ENCODE data around the gene CCDC160. TPM values are rescaled to one million over a fixed set of nuclear protein-coding genes. Genes with fewer than 3 reads are reported as not detected.
A peak's percentile ranks its signal among the peaks of the same experiment; 100 is the strongest.
"Not testable (repeated sequence)": the region's sequence is repeated elsewhere in the genome, so short reads cannot be mapped to it uniquely, and the experiment has no call there.

The CCDC160 gene
- polyA plus RNA-seq (ENCODE audit: insufficient read length in 12 of 12): under 1 TPM in 10 of 12 donors, not detected in 2; 0.16 to 0.50 (median 0.35) TPM
- long read RNA-seq, donor 1: 0 reads
- long read RNA-seq, donor 2, partial matches to known transcripts: 0 of 1 reads
- long read RNA-seq, donor 2, other reads (novel, unspliced or antisense): 0 of 1 reads
- long read RNA-seq, donor 3: 0 reads
- long read RNA-seq, donor 4: 0 reads
- long read RNA-seq, donor 5, partial matches to known transcripts: 0 of 1 reads
- long read RNA-seq, donor 5, other reads (novel, unspliced or antisense): 0 of 1 reads
- long read RNA-seq, donor 6: 0 reads
- long read RNA-seq, donor 7: 0 reads
- long read RNA-seq, donor 8: 0 reads
- long read RNA-seq, donor 9: 0 reads
- long read RNA-seq, donor 10: 0 reads
- long read RNA-seq, donor 11: 0 reads

DNA sequence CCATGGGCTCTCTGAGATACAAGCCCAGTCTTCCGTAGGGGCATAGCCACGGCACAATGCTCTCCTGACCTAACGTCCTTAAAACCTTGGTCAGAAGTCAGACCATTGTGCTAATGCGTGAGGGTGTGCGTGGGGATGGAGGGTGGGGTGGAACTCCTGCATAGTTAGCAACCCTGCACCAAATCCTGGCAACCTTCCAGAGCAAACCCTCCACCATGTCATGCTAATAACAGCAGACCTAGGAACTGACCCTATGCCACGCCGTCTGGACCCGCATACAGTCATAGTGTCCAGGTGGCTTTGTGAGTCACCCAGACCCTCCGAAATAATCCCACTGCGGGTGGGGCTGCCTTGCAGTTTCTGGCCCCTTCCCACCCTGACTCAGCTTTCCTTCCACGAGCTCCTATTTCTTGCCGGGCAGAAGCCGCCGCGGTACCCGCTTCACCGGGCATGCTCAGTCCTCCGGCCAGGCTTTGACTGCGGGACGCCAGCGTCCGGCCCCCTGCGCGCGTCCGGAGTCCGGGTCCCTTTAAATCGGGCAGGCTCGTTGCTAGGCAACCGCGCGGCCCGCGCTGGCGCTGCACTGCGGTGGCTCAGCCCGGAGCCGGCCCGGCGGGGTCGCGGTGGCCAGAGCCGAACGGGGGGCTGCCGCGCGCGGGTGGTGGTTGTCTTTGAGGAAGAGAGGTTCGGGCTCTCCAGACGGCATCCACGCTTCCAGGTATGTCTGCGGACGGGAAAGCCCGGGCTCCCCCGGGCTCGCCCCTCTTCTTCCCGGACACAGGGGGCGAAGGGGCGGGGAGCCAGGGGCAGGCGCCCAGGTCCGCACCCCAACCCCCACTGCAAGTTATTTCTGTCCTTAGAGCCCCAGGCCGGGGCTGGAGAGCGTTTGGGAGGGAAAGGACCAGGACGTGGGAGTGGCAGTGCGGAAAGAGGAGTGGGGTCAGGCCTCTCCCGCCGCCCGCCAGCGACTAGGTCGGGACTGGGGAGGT lies at the start of gene CCDC160:
Gene CCDC160, plus strand, starts transcription at position 557 of the 989 bp plus-strand sequence. CDS start 7,619 bp downstream, outside the sequence.
- peak; percentile 35 for DNase-seq

DNA sequence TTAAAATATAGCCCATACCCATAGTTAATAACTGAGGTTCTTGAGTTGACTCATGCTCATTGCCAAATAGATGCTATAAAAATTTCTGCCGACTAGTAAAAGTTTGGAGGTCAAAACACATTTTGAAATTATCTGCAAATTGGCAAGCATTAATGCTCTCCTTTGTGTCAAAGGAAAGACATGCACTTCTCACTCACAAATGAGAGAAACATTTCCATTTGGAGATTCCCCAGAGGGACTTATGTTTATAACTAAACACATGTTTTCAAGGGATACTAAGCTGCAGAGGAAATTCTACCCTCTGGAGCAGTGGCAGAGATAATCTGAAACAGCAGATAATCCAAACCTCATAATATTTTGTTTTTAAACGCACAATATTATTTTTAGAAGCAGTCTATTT lies 45.7 kb upstream of the CCDC160 start:
- no peak for DNase-seq

DNA sequence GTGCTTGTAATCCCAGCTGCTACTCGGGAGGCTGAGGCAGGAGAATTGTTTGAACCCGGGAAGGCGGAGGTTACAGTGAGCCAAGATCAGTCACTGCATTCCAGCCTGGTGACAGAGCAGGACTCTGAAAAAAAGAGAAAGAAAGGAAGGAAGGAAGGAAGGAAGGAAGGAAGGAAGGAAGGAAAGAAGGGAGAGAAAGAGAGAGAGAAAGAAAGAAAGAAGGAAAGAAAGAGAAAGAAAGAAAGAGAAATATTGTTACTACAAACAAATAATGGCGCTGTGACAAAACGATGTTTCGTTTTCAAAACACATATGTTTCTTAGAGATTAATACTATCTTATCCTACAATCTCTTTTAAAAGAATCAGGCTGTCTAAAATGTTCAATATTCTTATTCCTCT lies 42.1 kb upstream of the CCDC160 start:
- DNase-seq: no peak

DNA sequence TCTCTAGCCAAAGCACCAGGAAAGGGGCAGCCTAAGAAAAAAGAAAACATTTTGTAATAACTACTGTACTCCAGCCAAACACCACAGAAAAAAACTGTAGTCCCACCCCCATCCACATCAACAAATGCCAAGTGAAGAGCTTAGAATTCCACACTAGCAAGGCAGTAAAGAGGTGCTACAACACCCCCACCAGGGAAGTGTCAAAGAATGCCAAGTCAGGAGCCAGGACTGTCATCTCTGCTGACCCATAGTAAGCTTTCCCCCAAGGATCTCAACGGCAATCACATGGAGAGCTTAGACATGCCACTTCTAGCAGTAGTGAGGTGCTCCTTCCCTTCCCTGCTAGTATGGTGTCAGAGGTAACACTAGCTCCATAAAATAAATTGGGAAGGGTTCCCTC lies 34.4 kb upstream of the CCDC160 start:
- DNase-seq: no peak

DNA sequence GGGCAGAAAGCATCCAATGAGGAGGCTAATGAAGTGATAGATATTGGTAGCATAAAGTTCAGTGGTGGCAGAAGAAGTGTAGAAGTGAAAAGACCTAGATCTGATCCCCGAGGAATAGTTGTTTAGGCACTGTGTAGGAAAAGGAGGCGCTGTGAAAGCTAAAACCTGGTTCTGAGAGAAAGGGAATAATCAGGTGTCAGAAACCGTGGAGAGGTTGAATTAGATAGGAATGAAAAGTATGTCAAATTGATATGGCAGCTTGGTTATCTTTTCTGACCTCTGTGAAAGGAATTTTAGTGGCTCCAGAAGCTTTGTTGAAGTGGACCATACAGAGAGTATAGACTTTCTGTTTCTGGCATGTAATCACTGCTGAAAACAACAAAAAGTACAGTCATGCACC lies 30.8 kb upstream of the CCDC160 start:
- no peak for DNase-seq

DNA sequence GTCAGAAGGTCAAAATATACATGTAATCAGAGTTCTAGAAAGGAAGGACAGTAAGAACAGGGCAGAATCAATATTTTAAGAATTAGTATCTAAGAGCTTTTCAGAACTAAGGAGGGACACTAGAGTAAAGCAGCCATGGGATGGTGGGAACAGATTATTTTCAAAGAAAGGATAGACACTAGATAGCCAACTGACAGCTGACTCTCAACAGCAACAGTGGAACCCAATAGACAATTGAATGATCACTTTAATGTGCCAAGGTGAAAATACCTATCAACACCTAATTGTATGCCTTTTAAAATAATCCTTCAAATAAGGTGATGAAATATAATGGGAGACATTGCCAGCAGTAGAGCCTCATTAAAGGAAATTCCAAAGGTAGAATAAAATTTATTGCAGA lies 26.5 kb upstream of the CCDC160 start:
- DNase-seq: no peak

DNA sequence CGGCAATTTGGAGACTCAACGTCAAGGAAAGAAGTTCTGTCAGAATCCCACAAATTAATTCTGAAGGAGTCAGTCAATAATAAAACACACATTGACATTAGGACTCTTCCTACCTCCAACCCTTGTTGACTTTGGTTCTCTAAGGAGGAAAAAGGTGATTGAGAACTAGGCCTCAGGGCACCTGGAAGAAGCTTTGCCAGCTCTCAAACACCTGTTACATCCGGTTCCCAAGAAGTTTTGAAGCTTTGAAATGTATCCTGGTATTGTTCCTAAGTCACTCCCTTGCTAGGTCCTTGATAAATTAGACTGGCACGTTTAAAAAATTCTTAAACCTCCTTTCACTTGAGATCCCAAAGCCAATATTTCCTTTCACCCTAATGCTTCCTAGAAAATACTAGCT lies 1.7 kb upstream of the CCDC160 start:
- no peak for DNase-seq

DNA sequence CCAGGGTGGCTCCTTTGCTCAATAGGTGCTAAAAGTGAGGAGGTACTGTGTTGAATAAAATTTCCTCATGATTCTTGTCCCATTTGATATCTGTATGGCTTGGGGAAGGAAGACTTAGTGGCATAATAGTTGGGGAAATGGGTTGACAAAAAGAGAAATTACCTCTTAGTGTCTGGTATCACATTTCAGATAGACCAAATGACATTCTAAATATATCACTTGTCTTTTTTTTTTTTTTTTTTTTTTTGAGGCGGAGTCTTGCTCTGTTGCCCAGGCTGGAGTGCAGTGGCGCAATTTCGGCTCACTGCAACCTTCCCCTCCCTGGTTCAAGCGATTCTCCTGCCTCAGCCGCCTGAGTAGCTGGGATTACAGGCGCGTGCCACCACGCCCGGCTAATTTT lies 1.2 kb downstream of the CCDC160 start:
- not testable (repeated sequence) for DNase-seq

DNA sequence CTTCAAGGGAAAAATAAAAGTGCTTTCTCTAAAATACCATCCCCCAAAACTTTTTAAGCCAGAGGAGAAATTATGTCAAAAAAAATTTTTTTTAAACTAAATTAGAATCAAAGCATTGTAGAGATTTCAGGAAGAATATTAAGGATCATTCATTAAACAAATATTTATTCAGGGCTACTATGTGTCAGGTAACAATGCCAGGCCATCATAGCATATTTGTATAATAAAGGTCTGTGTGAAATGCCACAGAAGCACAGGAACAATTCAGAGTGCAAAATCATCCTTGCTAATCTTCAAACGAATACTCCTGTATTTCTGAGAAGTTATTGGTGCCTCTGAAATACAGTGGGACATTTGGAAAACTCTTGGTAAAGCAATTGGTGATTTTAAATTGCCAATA lies 2.0 kb downstream of the CCDC160 start:
- DNase-seq: no peak

DNA sequence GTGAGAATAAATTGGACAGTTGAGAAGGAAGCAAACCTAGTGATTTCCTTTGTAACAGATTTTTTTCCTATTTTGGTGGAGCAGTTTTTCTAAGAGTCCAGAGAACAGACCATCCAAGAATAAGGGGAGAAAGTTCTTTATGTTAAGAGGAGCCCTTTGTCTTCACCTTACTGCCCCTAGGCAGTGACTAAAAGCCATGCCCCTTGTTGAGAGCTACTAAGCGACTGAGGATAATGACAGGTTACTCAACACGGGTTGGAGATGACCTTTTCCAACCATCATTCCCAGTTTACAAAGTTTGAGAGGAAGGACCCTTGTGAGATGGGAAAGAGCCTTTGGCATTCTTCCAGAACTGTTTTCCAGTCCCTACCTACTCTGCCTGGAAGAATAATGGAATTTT lies 3.2 kb downstream of the CCDC160 start:
- no peak for DNase-seq

DNA sequence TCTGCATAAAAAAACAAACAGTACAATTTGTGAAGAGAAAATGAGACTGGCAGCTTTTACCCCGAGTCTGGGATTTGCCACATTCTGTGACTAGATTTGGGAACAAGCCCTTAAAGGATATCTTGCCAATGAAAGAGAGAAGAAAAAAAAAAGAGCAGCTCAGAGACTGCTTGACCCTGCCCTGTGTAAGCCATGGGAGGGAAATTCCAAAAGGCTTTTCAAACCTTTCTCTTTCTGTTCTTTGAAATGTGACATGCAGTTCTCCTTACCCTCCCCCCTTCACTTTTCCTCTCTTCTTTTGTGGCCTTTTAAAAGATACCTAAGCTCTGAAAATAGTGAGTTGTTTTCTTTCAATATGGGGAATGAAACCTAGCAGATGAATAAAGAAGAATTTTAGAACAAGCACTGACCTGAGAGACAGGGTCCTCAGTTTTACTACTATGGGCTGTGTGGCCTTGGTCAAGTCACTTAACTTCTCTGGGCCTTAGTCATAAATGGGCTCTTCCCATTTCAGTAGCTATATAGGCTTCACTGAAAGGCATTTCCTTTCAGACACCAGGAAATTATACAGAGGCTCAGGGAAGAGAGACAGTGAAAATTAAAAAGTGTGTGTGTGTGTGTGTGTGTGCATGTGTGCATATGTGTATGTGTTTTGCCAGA lies 5.1 kb downstream of the CCDC160 start:
- DNase-seq: no peak

DNA sequence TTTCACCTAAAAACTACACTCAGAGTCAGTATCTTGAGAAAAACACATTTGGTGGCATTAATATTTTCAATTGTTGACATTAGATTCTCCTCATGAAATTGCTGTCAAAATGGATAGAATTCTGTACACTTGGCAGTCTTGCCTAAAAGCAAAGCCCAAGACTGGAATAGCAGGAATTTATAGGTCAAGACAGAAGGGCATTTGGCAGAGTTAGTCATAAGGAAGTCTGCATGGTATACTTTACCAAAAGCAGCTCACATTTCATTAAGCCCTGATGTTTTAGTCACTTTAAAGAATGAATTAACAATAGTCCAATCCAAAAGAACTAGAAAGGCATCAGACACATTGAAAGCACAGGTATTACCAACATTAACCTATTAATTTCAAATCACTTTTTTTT lies 7.1 kb downstream of the CCDC160 start:
- DNase-seq: no peak

DNA sequence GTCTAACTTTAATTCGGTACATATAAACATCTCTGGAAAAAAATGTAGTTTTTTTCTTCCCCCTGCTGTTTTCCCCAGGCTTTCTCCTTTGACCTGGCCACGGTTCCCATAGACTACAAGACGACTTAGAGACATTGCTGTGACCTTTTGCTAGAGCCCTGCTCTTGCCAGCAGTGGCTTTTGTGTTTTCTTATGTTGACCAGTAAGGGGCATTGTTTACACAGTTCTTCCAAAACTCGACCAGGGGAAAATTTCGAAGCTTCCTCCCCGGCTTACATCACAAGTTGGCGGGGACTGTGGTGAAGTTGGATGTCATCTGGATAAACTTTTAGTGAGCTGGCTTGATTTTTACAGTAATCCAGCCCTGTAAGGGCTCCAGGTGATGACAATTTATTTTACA lies 9.3 kb downstream of the CCDC160 start:
- peak; percentile 14 for DNase-seq

DNA sequence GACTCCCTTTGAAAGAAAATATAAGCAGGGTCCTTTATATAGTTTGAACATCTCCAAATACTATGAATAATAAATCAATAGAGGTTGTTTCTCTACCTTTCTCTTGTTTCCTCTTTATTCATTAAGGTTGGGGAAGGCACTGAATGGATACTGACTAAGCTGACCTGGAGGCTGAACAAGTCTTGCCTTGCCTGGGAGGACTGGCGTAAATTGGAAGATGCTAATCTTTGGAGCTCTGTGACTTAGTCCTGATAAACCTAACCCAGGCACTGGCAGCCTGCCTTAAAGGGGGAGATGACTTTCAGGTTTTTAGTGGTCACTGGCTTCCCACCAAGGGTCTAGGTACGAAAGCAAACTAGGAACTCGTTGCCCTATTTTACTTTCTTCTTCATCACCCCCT lies 10.5 kb downstream of the CCDC160 start:
- no peak for DNase-seq

DNA sequence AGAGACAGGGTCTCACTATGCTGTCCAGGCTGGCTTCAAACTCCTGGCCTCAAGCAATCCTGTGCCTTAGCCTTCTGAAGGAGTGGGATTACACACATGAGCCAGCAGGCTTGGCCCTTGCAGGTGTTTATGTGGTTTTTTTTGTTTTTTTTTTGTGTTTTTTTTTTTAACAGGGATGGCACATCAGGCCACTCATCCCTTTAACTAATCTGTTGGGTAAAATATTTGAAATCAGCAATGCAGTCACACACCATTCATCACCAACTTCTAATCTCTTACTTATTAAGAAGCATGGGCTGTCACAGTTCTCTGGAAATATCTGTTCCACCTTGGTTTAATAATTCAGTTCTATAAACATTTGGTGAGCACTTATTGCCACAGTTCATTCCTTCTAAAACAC lies 12.3 kb downstream of the CCDC160 start:
- no peak for DNase-seq

DNA sequence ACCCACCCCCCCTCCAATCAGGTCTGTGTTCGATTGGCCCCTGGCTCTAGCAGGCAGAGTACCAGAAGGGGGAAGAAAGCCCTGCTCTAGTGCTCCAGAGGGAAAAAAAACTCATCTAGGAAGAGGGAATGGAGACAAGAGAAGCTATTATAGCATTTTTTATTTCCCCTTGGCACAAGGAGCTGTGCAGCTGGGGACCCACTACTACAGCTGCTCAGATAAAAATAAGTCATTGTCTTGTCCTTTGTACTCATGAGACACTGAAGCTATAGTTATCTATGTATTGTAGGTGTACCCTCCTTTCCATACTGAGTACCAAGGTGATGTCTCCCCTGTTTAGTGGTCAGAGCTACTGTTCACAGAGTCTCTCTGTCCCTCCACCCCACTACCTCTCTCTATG lies 14.3 kb downstream of the CCDC160 start:
- no peak for DNase-seq

DNA sequence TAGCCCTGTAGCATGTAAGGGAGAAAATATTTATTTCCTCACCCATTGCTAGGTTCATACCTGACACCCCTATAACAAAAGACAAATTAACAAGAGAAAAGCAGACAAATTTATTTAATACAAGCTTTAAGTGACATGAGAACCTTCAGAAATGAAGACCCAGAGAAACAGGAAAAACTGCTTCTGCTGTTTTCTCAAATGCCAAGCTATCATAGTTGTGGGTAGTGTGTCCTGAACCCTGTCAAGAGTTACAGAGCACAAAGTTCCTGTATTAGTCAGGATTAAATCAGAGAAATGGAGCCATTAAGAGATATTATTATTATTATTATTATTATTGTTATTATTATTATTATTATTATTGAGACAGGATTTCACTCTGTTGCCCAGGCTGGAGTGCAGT lies 17.5 kb downstream of the CCDC160 start:
- no peak for DNase-seq

DNA sequence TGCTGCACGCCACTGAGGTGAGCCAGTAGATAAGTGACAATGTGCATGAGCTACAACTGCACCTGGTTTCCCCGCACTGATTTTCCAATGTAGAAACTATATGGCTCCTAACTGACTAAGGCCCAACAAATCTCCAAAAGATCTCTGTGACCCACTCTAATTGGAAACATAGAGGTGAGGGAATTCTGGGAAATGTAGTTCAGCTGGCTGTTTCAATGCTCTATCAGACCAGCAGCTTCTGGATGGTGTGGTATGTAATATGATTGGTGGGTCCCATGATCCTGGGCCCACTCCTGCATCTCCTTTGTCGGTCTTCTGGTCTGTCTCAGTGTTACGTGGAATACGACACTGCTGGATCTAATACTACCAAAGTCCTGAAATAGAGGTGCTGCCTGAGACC lies 18.6 kb downstream of the CCDC160 start:
- no peak for DNase-seq

DNA sequence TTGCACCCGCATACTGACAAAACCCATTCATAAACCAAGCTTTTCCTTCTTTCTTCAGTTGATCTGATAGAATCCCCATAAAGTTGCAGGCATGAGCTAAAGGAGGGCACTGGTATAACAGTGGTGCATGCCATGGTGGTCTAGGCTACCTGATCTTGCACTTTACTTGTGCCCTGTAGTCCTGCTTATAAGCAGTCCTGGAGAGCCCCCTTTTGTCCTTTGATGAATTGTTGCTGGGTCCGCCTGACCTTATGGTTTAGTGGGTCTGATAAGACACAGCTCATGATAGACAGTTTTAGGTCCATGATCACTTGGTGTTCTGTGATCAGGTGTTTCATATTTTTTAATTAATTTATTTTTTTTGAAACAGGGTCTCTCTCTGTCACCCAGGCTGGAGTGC lies 19.7 kb downstream of the CCDC160 start:
- DNase-seq: no peak

DNA sequence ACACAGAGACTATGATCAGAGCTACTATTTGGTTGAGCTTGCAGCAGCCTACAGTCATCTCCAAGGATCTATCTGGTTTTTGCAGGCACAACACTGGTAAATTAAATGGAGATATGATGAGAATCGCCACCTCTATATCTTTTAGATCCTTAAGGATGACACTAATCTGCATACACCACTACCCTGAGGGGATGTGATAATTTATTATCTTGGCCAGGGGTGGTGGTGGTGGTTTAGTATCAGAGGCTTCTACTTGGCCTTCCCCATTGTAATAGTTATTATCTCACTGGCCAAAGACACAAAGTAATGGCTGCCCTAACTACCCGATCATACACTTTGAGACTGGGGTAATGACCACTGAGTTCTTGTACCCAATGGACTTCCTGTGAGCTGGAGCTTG lies 21.2 kb downstream of the CCDC160 start:
- no peak for DNase-seq

DNA sequence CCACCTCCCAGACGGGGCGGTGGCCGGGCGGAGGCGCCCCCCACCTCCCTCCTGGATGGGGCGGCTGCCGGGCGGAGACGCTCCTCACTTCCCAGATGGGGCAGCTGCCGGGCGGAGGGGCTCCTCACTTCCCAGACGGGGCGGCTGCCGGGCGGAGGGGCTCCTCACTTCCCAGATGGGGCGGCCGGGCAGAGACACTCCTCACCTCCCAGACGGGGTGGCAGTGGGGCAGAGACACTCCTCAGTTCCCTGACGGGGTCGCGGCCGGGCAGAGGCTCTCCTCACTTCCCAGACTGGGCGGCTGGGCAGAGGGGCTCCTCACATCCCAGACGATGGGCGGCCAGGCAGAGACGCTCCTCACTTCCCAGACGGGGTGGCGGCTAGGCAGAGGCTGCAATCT lies 49.0 kb downstream of the CCDC160 start:
- not testable (repeated sequence) for DNase-seq

DNA sequence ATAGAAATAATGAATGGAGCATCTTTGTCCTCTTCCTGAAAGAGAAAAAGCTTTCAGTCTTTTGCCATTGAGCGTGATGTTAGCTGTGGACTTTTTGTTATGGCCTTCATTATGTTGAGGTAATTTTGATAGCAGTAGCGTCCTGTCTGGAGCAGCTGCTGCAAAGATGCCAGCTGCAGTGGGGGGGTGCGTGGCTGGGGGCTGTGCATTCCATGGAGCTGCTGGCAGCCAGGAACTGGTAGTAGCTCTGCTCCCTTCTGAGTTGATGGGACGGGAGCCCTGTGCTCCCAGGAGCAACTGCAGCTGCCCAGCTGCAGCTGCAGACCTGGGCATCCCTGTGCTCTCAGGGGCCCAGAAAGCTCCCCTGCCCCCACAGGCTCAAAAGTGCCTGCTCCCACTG lies 50.4 kb downstream of the CCDC160 start:
- peak; percentile 0 for DNase-seq
